ENCODE data around the gene PPCS.
A peak's percentile ranks its signal among the peaks of the same experiment; 100 is the strongest.
"Not testable (repeated sequence)": the region's sequence is repeated elsewhere in the genome, so short reads cannot be mapped to it uniquely, and the experiment has no call there.

Gene PPCS

GRCh38 chr1:42480921-42481320 lies 24.6 kb downstream of the PPCS start:
- H3K4me1 ChIP-seq (ENCODE audit: control insufficient read depth, insufficient read depth, low read length) = peaks cover 5% of the 10 kb centered on the region
- H3K27me3 ChIP-seq (replicated peaks; ENCODE audit: control insufficient read depth, insufficient read depth, low read length) = no peaks in the 10 kb centered on the region
- no peak overlapping the region for H3K4me3 ChIP-seq (ENCODE audit: low read length)
- H3K9me3 ChIP-seq (ENCODE audit: control insufficient read depth, low read length) = no peaks in the 10 kb centered on the region
- H3K9ac ChIP-seq (ENCODE audit: low read length) = no peak overlapping the region
- H3K36me3 ChIP-seq (ENCODE audit: control insufficient read depth, insufficient read depth, low read length, severe bottlenecking) = no peaks in the 10 kb centered on the region
- no peak for DNase-seq (ENCODE audit: low read depth)

- H3K4me3 ChIP-seq (ENCODE audit: low read length) = no peak overlapping the region
- H3K9ac ChIP-seq (ENCODE audit: low read length) = no peak overlapping the region
- no peaks in the 10 kb centered on the region for H3K9me3 ChIP-seq (ENCODE audit: control insufficient read depth, low read length)
- peaks cover 5% of the 10 kb centered on the region for H3K4me1 ChIP-seq (ENCODE audit: control insufficient read depth, insufficient read depth, low read length)
- no peaks in the 10 kb centered on the region for H3K27me3 ChIP-seq (replicated peaks; ENCODE audit: control insufficient read depth, insufficient read depth, low read length)
- DNase-seq (ENCODE audit: low read depth) = no peak
- H3K36me3 ChIP-seq (ENCODE audit: control insufficient read depth, insufficient read depth, low read length, severe bottlenecking) = no peaks in the 10 kb centered on the region
Observed at GRCh38 chr1:42482635-42483153, 26.4 kb downstream of the PPCS start.

GRCh38 chr1:42484382-42484781 lies 28.0 kb downstream of the PPCS start:
- Histone ChIP-seq H3K9ac (ENCODE audit: low read length) (no peak overlapping the region), H3K27me3 (replicated peaks; ENCODE audit: control insufficient read depth, insufficient read depth, low read length) (no peaks in the 10 kb centered on the region), H3K4me3 (ENCODE audit: low read length) (no peak overlapping the region), H3K9me3 (ENCODE audit: control insufficient read depth, low read length) (no peaks in the 10 kb centered on the region), H3K4me1 (ENCODE audit: control insufficient read depth, insufficient read depth, low read length) (peaks cover 5% of the 10 kb centered on the region), H3K36me3 (ENCODE audit: control insufficient read depth, insufficient read depth, low read length, severe bottlenecking) (no peaks in the 10 kb centered on the region)
- DNase-seq (ENCODE audit: low read depth) = peak; percentile 60

- Histone ChIP-seq H3K9ac (ENCODE audit: low read length) (no peak overlapping the region), H3K9me3 (ENCODE audit: control insufficient read depth, low read length) (no peaks in the 10 kb centered on the region), H3K4me3 (ENCODE audit: low read length) (no peak overlapping the region), H3K36me3 (ENCODE audit: control insufficient read depth, insufficient read depth, low read length, severe bottlenecking) (no peaks in the 10 kb centered on the region), H3K27me3 (replicated peaks; ENCODE audit: control insufficient read depth, insufficient read depth, low read length) (no peaks in the 10 kb centered on the region), H3K4me1 (ENCODE audit: control insufficient read depth, insufficient read depth, low read length) (no peaks in the 10 kb centered on the region)
- DNase-seq (ENCODE audit: low read depth) = no peak
Observed at GRCh38 chr1:42490237-42490636, 33.9 kb downstream of the PPCS start.

GRCh38 chr1:42502031-42502430 lies 45.7 kb downstream of the PPCS start:
- not testable (repeated sequence) for H3K4me1 ChIP-seq (ENCODE audit: control insufficient read depth, insufficient read depth, low read length); H3K4me3 ChIP-seq (ENCODE audit: low read length); H3K9ac ChIP-seq (ENCODE audit: low read length); DNase-seq (ENCODE audit: low read depth); H3K27me3 ChIP-seq (replicated peaks; ENCODE audit: control insufficient read depth, insufficient read depth, low read length); H3K36me3 ChIP-seq (ENCODE audit: control insufficient read depth, insufficient read depth, low read length, severe bottlenecking)
- H3K9me3 ChIP-seq (ENCODE audit: control insufficient read depth, low read length) = peaks cover 27% of the 10 kb centered on the region

GRCh38 chr1:42504535-42505128 lies 48.3 kb downstream of the PPCS start:
- Histone ChIP-seq H3K9me3 (ENCODE audit: control insufficient read depth, low read length) (peaks cover 44% of the 10 kb centered on the region), H3K4me3 (ENCODE audit: low read length) (no peak overlapping the region), H3K36me3 (ENCODE audit: control insufficient read depth, insufficient read depth, low read length, severe bottlenecking) (no peaks in the 10 kb centered on the region), H3K9ac (ENCODE audit: low read length) (no peak overlapping the region), H3K27me3 (replicated peaks; ENCODE audit: control insufficient read depth, insufficient read depth, low read length) (no peaks in the 10 kb centered on the region), H3K4me1 (ENCODE audit: control insufficient read depth, insufficient read depth, low read length) (no peaks in the 10 kb centered on the region)
- no peak for DNase-seq (ENCODE audit: low read depth)

GRCh38 chr1:42506576-42506975 lies 50.2 kb downstream of the PPCS start:
- Histone ChIP-seq H3K9me3 (ENCODE audit: control insufficient read depth, low read length) (peaks cover 59% of the 10 kb centered on the region), H3K4me3 (ENCODE audit: low read length) (peak overlapping the region; percentile 9), H3K27me3 (replicated peaks; ENCODE audit: control insufficient read depth, insufficient read depth, low read length) (no peaks in the 10 kb centered on the region), H3K4me1 (ENCODE audit: control insufficient read depth, insufficient read depth, low read length) (no peaks in the 10 kb centered on the region), H3K9ac (ENCODE audit: low read length) (no peak overlapping the region), H3K36me3 (ENCODE audit: control insufficient read depth, insufficient read depth, low read length, severe bottlenecking) (no peaks in the 10 kb centered on the region)
- no peak for DNase-seq (ENCODE audit: low read depth)
